Left colon (tissue), 2 donors: ENCODE data around the gene TMPRSS3. TPM values are rescaled to one million over a fixed set of nuclear protein-coding genes. Genes with fewer than 3 reads are reported as not detected.

Experiments used
- ATAC-seq: fragments of 200-7000 bp; cut with Tn5 transposase; one replicate; pipeline ENCODE4 v1.9.1; 2020; ENCODE audit warnings: mild to moderate bottlenecking, moderate library complexity
- DNase-seq, 2 donors: peaks; one replicate each; pipeline ENCODE4 v3.0.0-alpha.2; 2020
- intact Hi-C, 2 donors: fragments of 100-400 bp; cut with DNase I in 1 of 2; cut with micrococcal nuclease in 1 of 2; formaldehyde crosslinking; loops; one replicate each; pipeline versions ENCODE4 v1.11.2 to v1.14.0; 2022; cut with DNase I, micrococcal nuclease
- total RNA-seq, 2 donors: library from RNA; stranded (reverse); fragmentation: NEBNext Ultra II Directional; extraction: Animal tissue kit (Norgen Biotek cat#: 25700); gene quantifications; one replicate each; pipeline ENCODE4 v1.2.1, GENCODE V29; 2021
- donor health status: DM: no; HTN: no; CAD: no.
- donor health status: DM: yes; HTN: yes; CAD: no.

TMPRSS3 gene
- total RNA-seq, 2 donors from 2014 or later, result 0.43 to 0.61 TPM

DNA sequence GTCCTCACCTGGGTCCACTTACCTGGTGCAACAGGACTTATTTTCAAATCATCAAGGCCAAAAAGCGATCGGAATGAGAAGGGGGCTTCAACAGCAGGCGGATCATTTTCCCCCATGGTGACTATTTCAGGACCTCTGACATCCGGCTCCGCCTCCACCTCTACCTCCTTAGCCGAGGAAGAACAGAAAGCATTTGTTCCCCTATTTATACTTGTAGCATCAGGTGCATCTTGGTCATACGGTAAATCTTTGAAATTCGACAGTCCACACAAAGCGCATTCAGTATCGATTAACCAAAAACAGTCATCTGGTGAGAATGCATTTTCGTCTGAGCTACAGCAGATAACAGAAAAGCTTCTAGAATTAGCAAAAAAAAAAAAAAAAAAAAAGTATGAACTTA, 550 bp downstream of the TMPRSS3 start:
- intact Hi-C loops, result loop anchor here in 1 of 2 donors (10.0 kb wide), 1 partner anchor 59 kb away; no protein-coding TSS in a partner anchor
- DNase-seq (peak in 1 of 2 donors; percentile 14), ATAC-seq (no peak)

DNA sequence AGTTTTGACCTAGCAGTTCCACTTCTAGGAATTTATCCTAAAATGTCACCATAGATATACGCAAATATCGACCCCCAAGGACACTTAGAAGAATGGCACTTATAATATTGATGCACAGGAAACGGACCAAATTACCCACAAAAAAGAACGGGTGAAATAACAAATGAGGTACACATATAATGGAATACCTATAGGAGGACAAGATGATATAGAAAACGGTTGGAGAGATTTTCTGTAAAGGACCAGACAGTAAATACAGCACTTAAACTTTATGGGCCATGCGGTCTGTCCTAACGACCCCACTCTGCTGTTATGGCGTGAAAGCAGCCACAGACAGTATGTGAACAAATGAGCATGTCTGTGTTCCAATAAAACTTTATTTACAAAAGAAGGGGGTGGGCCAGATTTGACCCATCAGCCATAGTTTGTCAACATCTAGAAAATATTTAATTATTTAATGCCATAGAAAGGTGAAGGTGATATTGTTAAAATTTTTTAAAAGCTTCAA, 2.4 kb downstream of the TMPRSS3 start:
- DNase-seq (no peak), ATAC-seq (no peak)
- intact Hi-C loops, result loop anchor here in 1 of 2 donors (10.0 kb wide), 1 partner anchor 61 kb away; no protein-coding TSS in a partner anchor

DNA sequence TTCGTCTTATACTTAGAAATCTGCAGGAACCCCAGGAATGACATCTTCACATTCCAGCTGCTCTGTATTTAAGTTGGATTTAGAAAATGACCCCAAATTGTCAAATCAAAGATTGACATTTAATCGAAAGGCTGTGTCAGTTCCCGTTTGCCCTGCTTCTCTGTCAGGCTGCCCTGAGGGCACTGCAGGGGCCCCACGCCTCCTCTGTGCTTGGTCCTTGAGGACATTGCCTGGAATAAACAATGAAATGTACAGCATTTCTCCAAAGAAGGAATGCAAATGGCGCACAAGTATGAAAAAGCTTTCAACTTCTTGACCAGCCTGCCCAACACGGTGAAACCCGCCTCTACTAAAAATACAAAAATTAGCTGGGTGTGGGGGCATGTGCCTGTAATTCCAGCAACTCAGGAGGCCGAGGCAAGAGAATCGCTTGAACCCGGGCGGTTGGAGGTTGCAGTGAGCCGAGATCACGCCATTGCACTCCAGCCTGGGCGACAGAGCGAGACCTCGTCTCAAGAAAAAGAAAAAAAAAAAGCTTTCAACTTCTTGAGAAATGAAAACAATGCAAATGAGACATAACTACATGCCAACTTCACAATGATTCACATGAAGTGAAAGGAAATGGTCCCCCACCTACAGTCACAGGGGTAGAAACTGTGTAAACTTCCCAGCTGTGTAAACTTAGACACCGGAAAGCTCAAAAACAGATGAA, 3.0 kb downstream of the TMPRSS3 start:
- ATAC-seq (no peak), DNase-seq (no peak)
- intact Hi-C loops, result loop anchor here in 1 of 2 donors (10.0 kb wide), 1 partner anchor 62 kb away; no protein-coding TSS in a partner anchor

DNA sequence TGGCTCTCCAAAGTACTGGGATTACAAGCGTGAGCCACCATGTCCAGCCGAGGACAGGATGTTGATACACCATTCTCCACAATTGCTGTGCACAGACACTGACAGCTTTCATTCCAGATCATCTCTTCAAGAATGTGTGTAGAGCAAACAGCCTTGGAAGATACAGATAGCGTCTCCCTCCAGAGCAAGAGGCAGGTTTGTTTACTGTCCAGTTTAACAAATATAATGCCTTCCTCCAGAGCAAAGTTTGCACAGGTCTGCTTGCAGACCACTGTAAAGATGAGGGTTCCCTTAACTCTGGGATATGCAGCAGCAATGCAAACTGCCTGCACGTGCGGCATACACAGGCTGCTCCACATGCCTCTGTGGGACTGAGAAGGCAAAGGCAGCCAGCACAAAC, 4.6 kb downstream of the TMPRSS3 start:
- DNase-seq (no peak), ATAC-seq (no peak)
- intact Hi-C loops, result loop anchor here in 1 of 2 donors (10.0 kb wide), 1 partner anchor 64 kb away; no protein-coding TSS in a partner anchor

DNA sequence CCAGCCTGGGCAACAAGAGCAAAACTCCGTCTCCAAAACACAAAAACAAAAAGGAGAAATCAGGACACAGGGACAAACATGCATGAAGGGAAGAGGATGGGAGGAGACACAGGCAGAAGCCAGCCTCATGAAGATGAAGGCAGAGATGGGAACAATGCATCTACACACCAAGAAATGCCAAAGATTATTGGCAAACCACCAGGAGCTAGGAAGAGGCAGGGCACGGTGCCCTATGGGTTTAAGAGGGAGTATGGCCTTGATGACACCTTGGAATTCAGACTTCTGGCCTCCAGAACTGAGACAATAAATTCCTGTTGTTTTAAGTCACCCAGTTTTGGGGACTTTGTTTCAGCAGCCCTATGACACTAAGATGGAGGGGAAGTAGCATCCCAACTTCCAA, 5.2 kb downstream of the TMPRSS3 start:
- intact Hi-C loops, result loop anchor here in 1 of 2 donors (10.0 kb wide), 1 partner anchor 64 kb away; no protein-coding TSS in a partner anchor
- DNase-seq, result peak in 1 of 2 donors; percentile 8
- ATAC-seq, result no peak

DNA sequence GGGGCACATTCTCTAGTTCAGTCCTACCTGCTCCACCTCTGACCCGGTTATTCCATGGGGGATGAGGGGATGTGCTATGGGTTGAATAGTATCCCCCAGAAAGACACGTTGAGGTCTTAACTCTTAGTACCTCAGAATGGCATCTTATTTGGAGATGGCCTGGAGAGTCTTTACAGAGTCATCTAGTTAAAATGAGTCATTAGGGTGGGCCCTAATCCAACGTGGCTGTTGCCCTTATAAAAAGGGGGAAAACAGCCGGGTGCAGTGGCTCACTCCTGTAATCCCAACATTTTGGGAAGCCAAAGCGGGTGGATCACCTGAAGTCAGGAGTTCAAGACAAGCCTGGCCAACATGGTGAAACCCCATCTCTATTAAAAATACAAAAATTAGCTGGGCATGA, 5.7 kb downstream of the TMPRSS3 start:
- no peak for ATAC-seq
- intact Hi-C loops, result loop anchor here in 1 of 2 donors (10.0 kb wide), 1 partner anchor 65 kb away; no protein-coding TSS in a partner anchor
- peak in 1 of 2 donors; percentile 16 for DNase-seq

DNA sequence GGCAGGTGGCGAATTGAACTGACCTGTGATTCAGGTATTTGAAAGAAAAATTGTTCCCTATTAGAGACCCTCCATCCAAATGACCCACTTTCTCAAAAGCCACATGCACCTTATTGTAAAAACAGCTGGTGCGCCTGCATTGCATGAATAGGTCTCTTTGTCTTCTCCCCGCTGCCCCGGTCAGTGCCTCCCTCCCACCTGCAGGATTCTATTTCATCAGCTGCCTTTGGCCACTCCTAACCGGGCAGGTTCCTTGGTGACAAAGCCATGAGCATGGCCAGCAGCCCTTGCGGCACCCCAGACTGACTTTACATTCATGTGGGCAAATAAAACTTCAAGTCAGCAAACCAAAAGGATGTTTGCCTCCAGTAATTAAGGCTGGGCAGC, 6.4 kb downstream of the TMPRSS3 start:
- peak in 1 of 2 donors; percentile 68 for DNase-seq
- intact Hi-C loops, result no loop called here

DNA sequence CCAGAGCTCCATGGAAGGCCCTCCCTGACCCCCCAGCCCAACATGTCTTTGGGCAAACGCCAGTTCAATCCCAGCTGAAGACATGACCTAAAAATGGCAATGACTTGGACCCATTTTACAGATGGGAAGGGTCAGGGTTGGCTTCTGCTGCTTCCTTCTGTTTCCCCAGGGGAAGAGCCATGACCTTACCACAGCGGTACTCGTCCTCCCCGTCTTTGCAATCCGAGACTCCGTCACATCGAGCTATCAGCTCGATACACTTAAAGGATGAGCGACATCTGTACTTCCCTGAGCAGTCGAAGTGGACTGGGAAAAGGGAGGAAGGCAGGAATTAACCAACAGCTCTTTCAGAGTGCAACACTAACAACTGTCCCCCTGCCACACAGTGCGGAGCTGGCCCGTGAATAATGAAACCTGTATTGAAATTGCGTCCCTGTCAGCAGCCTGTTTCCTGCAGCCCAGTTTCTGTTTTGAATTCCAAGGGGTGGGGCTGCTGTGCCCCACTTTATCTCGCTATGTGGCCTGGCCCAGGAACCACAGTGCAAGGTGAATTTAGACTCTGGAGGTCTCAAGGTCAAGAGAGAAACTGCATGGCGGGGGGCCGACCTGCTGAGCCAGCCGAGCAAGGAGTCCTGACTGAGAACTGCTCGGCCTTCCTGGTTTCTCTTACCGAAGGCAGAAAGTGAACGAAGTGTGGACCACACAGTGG, 7.0 kb downstream of the TMPRSS3 start:
- intact Hi-C loops, result no loop called here
- ATAC-seq (peak; percentile 47), DNase-seq (peak in 1 of 2 donors; percentile 26)

More for the DNA sequence above, 6.4 kb downstream of the TMPRSS3 start:
- peak; percentile 63 for ATAC-seq

DNA sequence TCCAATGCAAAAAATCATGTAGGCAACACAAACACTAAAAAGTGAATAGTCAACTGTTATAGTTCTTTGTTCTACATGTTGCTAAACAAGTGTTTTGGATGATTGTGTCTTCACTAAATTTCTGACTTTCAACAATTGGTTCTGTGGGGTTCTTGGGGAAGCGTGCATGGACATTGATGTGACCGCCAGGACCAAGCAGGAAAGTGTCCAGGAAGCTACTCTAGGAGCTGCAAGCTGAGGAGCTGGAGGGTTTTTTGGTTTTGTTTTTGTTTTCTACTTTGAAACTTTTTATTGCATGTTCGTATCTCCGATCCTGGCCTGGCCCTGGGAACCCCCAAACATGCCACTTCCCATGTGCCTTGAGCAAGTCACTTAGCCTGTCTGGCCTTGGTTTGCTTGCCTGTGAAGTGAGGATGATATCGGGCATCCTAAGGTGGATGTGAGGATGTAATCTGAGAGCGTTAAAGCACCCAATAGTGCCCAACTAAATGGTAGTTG, 8.0 kb downstream of the TMPRSS3 start:
- DNase-seq (peak in 1 of 2 donors; percentile 15), ATAC-seq (no peak)
- intact Hi-C loops, result no loop called here

DNA sequence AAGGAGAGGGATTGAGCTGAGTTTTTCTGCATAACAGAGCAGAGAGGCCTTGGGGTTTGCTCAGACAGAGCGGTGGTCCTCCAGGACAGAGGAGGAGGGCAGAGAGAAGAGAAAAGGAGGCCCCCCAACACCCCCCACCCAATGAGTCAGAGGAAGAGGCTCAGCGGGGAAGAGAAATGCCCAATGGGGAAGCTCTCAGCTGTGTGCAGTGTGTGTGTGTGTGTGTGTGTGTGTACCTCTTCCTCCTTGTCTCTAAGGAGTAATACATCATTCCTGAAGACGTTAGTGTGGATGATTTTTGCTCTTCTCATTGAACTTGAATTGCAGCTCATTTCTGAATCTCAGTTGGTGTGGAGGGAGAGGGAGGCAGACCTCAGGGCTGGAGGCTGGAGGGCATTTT, 8.7 kb downstream of the TMPRSS3 start:
- DNase-seq, result peak in 1 of 2 donors; percentile 11
- intact Hi-C loops, result no loop called here
- no peak for ATAC-seq

DNA sequence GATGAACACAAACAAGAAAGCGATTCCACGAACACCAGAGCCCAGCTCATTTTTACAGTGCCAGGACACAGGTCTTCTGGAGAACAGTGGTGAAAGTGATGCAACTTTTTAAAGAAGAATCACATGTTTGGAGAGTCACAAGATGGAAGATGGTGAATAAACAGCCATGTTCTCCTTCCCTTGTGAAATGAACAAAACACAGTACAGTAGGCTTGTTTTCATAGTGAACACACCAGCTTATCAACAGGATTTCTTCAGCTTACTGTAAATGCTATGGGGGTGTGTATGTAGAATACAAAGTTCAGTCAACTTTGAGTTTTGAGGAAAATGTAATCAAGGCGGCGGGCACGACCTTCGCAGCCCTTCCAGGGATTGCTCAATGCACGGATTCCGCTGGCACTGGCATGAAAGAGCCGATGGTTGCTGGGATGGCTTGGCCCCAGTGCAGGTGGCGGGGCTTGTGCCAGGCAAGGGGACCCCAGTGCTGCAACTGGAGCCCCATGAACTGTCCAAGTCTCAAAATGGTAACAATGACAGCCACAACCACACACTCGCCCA, 9.7 kb downstream of the TMPRSS3 start:
- peak; percentile 23 for ATAC-seq
- peak in 1 of 2 donors; percentile 35 for DNase-seq
- intact Hi-C loops, result no loop called here

DNA sequence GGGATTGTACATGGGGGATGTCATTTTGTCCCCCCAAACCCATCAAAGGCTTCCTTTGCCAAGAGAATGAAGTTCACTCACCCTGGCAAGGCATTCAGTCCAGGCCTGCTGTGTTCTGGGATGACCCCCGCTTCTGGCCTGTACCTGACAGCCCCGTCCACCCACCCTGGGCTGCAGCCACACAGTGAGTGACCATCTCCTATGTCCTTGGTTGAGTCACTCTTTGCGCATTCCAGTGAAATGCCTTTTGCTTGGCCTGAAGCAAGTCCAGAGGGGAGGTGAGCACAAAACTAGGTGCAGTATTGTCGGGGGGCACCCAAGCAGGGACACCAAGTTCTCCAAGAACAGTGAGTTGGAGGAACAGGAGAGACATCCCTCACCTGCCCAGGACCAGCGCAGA, 10.2 kb downstream of the TMPRSS3 start:
- peak in 1 of 2 donors; percentile 23 for DNase-seq
- no peak for ATAC-seq
- intact Hi-C loops, result no loop called here

DNA sequence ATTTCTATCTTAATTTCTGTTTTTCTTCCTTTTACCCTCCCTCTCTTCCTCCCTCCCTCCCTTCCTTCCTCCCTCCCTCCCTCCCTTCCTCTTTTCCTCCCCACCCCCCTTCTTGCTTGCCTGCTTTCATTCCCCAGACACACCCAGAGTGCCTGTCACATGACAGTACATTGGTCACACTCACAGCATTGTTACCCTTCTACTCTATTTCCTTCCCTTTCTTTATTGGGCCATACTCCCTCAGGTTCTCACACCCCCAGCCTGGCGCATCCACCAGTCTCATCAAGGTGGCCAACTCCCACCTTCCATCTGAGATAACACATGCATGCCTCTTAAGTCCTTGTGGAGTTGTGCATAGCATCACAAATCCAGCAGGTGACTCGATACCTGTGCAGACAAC, 10.9 kb downstream of the TMPRSS3 start:
- DNase-seq (peak; percentile 56 to 74), ATAC-seq (peak; percentile 76)
- intact Hi-C loops, result no loop called here

DNA sequence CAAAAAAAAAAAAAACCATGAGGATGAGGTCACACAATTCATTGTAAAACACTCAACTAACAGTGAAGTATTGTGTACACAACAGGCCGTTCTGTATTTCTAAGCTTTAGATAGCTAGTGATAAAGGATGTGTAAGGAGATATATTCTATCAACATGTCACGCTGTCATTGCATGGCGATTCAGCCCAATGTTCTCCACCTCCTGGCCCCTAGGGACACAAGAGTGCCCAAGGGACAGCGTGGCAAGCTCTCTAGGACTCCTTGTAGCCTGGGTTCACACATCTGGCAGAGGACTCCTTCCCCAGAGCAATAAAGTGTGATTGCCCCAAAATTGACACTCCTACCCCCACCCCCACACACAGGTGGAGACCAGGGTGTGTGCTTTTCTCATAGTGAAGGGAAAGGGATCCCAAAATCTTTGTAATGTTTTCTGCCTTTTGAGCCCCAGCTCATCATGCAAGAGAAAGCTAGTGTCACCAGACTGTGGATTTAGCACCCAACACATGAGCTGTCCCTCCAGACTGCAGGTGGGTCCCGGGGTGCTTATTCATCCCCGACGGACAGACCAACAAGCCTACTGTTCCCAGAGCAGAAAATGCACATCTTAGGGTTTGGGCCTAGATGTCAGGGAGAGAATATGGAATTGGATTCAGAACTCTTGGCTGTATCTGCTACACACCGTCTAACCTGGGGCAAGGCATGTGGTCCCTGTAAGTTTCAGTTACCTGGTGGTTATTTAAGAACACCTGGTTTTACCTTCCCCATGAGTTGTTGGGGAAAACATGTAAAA, 11.5 kb downstream of the TMPRSS3 start:
- intact Hi-C loops, result no loop called here
- peak in 1 of 2 donors; percentile 34 for DNase-seq
- ATAC-seq, result peak; percentile 35

DNA sequence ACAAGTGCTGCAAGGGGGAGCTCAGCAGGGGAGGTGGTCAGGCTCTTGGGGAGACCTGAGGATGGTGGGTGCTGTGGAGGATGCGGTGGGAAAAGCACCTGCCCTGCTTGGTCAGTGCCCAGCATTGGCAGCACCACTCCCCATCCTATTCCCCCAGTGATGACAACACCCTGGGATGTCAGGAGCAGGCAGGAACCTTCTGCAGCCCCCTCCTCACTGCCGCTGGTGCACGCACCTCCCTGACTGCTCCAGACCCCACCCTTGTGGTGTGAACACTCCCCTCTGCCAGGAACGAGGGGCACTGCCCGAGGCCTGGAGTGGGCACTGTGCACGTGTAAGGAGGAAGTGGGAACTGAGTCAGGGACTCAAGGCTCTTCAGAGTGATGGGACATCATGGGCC, 12.5 kb downstream of the TMPRSS3 start:
- intact Hi-C loops, result no loop called here
- DNase-seq, result no peak
- no peak for ATAC-seq

DNA sequence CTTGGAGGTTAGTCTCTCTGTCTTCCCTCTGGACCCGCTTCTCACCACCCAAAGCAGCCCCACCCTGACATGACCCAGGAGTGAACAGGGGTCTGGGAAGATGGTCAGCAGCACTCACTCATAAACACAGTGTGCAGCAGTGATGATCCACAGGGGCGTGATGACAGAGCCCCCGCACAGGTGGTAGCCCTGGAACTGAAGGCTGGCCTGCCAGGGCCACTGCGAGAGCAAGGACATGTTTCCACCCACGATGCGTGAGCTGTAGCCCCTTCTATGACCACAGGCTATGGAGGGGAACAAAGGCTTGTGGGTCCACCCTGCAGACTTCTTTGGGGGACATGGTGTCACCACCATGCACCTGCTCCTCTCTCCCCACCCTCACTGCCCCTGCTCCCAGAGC, 12.9 kb downstream of the TMPRSS3 start:
- ATAC-seq (no peak), DNase-seq (no peak)
- intact Hi-C loops, result no loop called here

DNA sequence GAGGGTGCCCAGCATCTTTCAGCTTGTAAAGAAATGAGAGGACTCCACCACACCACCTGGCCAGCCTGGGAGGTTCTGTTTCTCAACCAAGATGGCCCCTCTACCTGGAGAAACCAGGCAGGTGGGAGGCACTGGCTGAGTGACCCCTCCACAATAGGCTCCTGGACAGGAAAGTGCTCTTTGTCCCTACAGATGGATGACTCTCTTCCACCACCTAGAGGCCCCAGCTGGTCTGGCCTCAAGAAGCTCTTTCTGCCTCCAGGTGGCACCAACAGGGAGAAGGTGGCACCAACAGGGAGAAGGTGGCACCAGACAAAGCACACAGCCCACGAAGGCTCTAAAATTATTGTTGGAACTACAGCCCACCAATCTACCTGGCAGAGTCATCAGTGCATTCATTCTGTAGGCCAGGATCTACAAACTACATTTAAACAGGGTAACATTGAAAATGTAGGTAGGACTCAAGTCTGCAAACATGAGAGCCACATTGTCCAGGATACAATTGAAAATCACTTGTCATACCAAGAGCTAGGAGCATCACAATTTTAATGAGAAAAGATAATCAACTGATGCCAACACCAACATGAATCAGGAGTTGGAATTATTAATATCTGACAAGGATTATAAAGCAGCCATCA, 14.4 kb downstream of the TMPRSS3 start:
- DNase-seq (peak; percentile 72 to 79), ATAC-seq (peak; percentile 72)
- intact Hi-C loops, result no loop called here
